Measurements from ENCODE around the gene ERGIC1.
"Not testable (repeated sequence)": the region's sequence is repeated elsewhere in the genome, so short reads cannot be mapped to it uniquely, and the experiment has no call there.

The ERGIC1 gene

GRCh38 chr5:172848419-172848818 is 14.4 kb downstream of the ERGIC1 start:
- DNase-seq = no peak

GRCh38 chr5:172849606-172850453 is 15.8 kb downstream of the ERGIC1 start:
- peak in 1 of 14 donors; percentile 44 for DNase-seq

- DNase-seq = no peak
These were observed 16.4 kb downstream of the ERGIC1 start for GRCh38 chr5:172850454-172850797.

GRCh38 chr5:172851254-172851653 is 17.2 kb downstream of the ERGIC1 start:
- not testable (repeated sequence) for DNase-seq

GRCh38 chr5:172852490-172853354 is 18.7 kb downstream of the ERGIC1 start:
- DNase-seq = no peak

- DNase-seq = no peak
These were observed 19.4 kb downstream of the ERGIC1 start for GRCh38 chr5:172853355-172853975.

GRCh38 chr5:172854451-172854871 is 20.4 kb downstream of the ERGIC1 start:
- DNase-seq = no peak

- DNase-seq = no peak
These were observed 20.9 kb downstream of the ERGIC1 start for GRCh38 chr5:172854971-172855370.

GRCh38 chr5:172855597-172856292 is 21.7 kb downstream of the ERGIC1 start:
- DNase-seq = peak in 3 of 14 donors; percentile 17 to 61 (median 33)

GRCh38 chr5:172856336-172856735 is 22.3 kb downstream of the ERGIC1 start:
- DNase-seq = no peak

GRCh38 chr5:172857982-172858381 is 23.9 kb downstream of the ERGIC1 start:
- DNase-seq = no peak

GRCh38 chr5:172858511-172858989 is 24.5 kb downstream of the ERGIC1 start:
- DNase-seq = no peak

GRCh38 chr5:172858990-172859811 is 25.1 kb downstream of the ERGIC1 start:
- no peak for DNase-seq

- no peak for DNase-seq
These were observed 25.9 kb downstream of the ERGIC1 start for GRCh38 chr5:172859966-172860365.

GRCh38 chr5:172860520-172861443 is 26.7 kb downstream of the ERGIC1 start:
- DNase-seq = peak; percentile 43 to 94 (median 83)

GRCh38 chr5:172861461-172861860 is 27.4 kb downstream of the ERGIC1 start:
- DNase-seq = no peak

GRCh38 chr5:172862165-172862801 is 28.2 kb downstream of the ERGIC1 start:
- DNase-seq = no peak

- DNase-seq = not testable (repeated sequence)
These were observed 30.1 kb downstream of the ERGIC1 start for GRCh38 chr5:172864171-172864570.

- DNase-seq = no peak
These were observed 30.7 kb downstream of the ERGIC1 start for GRCh38 chr5:172864747-172865146.

- no peak for DNase-seq
These were observed 32.3 kb downstream of the ERGIC1 start for GRCh38 chr5:172866378-172866777.

All from C1 segment of cervical spinal cord (tissue), 14 donors.